IPS-18c (cell line): ENCODE results near the gene ZNF611.

ENCODE experiments used
- H3K4me3 ChIP-seq: 2 replicates; pipeline ENCODE4 v1.7.0; 2013; ENCODE audit warnings: low read depth, mild to moderate bottlenecking, low read length, moderate library complexity; ENCODE audit not compliant: insufficient read depth
- H3K9me3 ChIP-seq: one replicate; pipeline ENCODE4 v1.6.1; 2013; ENCODE audit warnings: mild to moderate bottlenecking, low read length, moderate library complexity; ENCODE audit not compliant: control insufficient read depth, insufficient read depth

Gene ZNF611

DNA sequence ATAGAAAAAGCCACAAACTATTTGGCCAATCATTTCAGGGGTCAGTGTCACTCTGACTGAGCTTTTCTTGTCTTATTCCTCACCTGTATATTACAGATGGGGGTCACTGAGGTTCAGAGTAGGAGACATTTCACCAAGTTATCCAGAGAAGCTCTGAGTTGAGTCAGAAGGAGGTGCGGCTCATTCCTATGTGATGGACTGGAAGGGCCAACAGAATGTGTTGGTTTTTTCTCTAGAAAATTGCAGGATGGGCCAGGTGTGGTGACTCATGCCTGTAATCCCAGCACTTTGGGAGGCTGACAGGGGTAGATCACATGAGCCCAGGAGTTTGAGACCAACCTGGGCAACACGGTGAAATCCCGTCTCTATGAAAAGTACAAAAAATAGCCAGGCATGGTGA is 72.2 kb downstream of the ZNF611 start:
- Histone ChIP-seq H3K9me3 (no peaks in the 10 kb centered on the region), H3K4me3 (no peak overlapping the region)

GRCh38 chr19:52660981-52661380 is 73.9 kb downstream of the ZNF611 start:
- no peak overlapping the region for H3K4me3 ChIP-seq
- H3K9me3 ChIP-seq, result no peaks in the 10 kb centered on the region

- no peak overlapping the region for H3K4me3 ChIP-seq
- H3K9me3 ChIP-seq, result no peaks in the 10 kb centered on the region
These were observed 75.8 kb downstream of the ZNF611 start for GRCh38 chr19:52659013-52659412.

DNA sequence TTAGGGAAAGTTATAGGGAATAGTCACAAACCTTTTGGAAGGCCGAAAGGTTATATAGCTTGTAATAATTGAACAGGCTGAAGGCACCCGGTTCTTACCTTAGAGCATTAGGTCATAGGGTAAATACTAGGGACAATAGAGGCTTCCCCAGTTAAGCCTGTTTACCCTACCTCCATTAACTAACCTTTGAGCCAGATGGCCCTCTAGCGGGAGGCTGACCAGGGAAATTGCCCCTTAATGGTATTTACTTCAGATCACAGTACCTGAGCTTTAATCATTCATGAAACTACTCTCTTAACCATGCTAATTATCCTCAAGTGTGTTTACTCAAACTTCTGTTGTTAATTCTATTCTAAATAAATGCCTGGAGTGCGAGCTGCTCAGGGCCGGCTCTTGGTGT is 76.2 kb downstream of the ZNF611 start:
- Histone ChIP-seq H3K9me3 (no peaks in the 10 kb centered on the region), H3K4me3 (no peak overlapping the region)

DNA sequence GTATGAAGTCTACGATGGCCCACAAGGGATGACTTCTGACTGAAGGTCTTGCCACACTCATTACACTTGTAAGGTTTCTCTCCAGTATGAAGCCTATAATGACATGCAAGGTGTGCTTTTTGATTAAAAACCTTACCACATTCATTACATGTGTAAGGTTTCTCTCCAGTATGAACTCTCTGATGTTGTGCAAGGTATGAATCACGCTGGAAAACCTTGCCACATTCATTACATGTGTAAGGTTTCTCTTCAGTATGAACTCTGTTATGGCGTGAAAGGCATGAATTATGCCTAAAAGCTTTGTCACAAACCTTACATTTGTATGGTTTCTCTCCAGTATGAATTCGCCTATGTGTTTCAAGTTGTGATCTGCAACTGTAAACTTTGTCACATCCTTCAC is 81.7 kb downstream of the ZNF611 start:
- H3K4me3 ChIP-seq, result no peak overlapping the region
- H3K9me3 ChIP-seq, result peaks cover 2% of the 10 kb centered on the region
